Muscle layer of colon (tissue), 2 donors: ENCODE results near the gene TTLL6.
"Not testable (repeated sequence)": the region's sequence is repeated elsewhere in the genome, so short reads cannot be mapped to it uniquely, and the experiment has no call there.

ENCODE experiments used
- H3K27ac ChIP-seq: one replicate; pipeline ENCODE4 v1.7.0; 2013; ENCODE audit warnings: low read depth, mild to moderate bottlenecking, low read length, moderate library complexity
- H3K27me3 ChIP-seq, 2 donors: one replicate each; pipeline ENCODE4 v1.7.0; 2013; ENCODE audit warnings: low read length in 2 of 2, mild to moderate bottlenecking in 2 of 2; ENCODE audit not compliant: insufficient read depth in 2 of 2, control insufficient read depth in 1 of 2
- H3K36me3 ChIP-seq: one replicate; pipeline ENCODE4 v1.7.0; 2013; ENCODE audit warnings: mild to moderate bottlenecking, low read length; ENCODE audit not compliant: insufficient read depth
- H3K4me1 ChIP-seq: one replicate; pipeline ENCODE4 v1.7.0; 2013; ENCODE audit warnings: mild to moderate bottlenecking, low read length; ENCODE audit not compliant: insufficient read depth
- H3K4me3 ChIP-seq, 2 donors: one replicate each; pipeline ENCODE4 v1.7.0; 2013; ENCODE audit warnings: low read length in 2 of 2, low read depth in 1 of 2, mild to moderate bottlenecking in 1 of 2, moderate library complexity in 1 of 2
- H3K9ac ChIP-seq: one replicate; pipeline ENCODE4 v1.7.0; 2013; ENCODE audit warnings: low read length
- H3K9me3 ChIP-seq: one replicate; pipeline ENCODE4 v1.7.0; 2013; ENCODE audit warnings: mild to moderate bottlenecking, low read length
- donor health status: abdominal sarcoma.
- donor health status: Adenocarcinoma of cecum.

Gene TTLL6

GRCh38 chr17:48837458-48837857, 20.4 kb upstream of the TTLL6 start:
- peaks cover 32% of the 10 kb centered on the region for H3K4me1 ChIP-seq
- not testable (repeated sequence) for H3K27me3 ChIP-seq, H3K27ac ChIP-seq, H3K36me3 ChIP-seq, H3K4me3 ChIP-seq, H3K9ac ChIP-seq, H3K9me3 ChIP-seq

- peaks cover 3% of the 10 kb centered on the region for H3K36me3 ChIP-seq
- H3K4me1 ChIP-seq, result peaks cover 31% of the 10 kb centered on the region
- no peaks in the 10 kb centered on the region for H3K27me3 ChIP-seq
- no peak overlapping the region for H3K27ac ChIP-seq
- no peak overlapping the region for H3K9ac ChIP-seq
- no peaks in the 10 kb centered on the region for H3K9me3 ChIP-seq
- no peak overlapping the region for H3K4me3 ChIP-seq
Observed at GRCh38 chr17:48835971-48836370, 18.9 kb upstream of the TTLL6 start.

- Histone ChIP-seq H3K27ac (no peak overlapping the region), H3K4me1 (peaks cover 23% of the 10 kb centered on the region), H3K9ac (no peak overlapping the region), H3K36me3 (peaks cover 3% of the 10 kb centered on the region), H3K27me3 (no peaks in the 10 kb centered on the region), H3K4me3 (no peak overlapping the region), H3K9me3 (no peaks in the 10 kb centered on the region)
Observed at GRCh38 chr17:48834973-48835372, 17.9 kb upstream of the TTLL6 start.

GRCh38 chr17:48831549-48831883, 14.5 kb upstream of the TTLL6 start:
- Histone ChIP-seq H3K27me3 (no peaks in the 10 kb centered on the region), H3K36me3 (no peaks in the 10 kb centered on the region), H3K27ac (peak overlapping the region; percentile 97), H3K4me1 (peaks cover 20% of the 10 kb centered on the region), H3K9ac (peak overlapping the region; percentile 85), H3K4me3 (peak overlapping the region; percentile 94 to 99), H3K9me3 (no peaks in the 10 kb centered on the region)

GRCh38 chr17:48830840-48831548, 14.0 kb upstream of the TTLL6 start, which contains the start of gene CALCOCO2:
CALCOCO2 (plus strand) TSS chr17:48831035; CDS start chr17:48841708, 10,673 bp downstream.
- Histone ChIP-seq H3K27ac (peak within 1 kb of the TSS; percentile 97), H3K4me3 (peak within 1 kb of the TSS; percentile 94 to 99), H3K36me3 (no peaks in the 10 kb centered on the region), H3K9ac (peak within 1 kb of the TSS; percentile 85), H3K4me1 (peaks cover 20% of the 10 kb centered on the region), H3K9me3 (no peaks in the 10 kb centered on the region), H3K27me3 (no peaks in the 10 kb centered on the region)

- no peaks in the 10 kb centered on the region for H3K4me1 ChIP-seq
- H3K27me3 ChIP-seq, result no peaks in the 10 kb centered on the region
- H3K4me3 ChIP-seq, result no peak overlapping the region
- no peak overlapping the region for H3K27ac ChIP-seq
- no peaks in the 10 kb centered on the region for H3K9me3 ChIP-seq
- H3K36me3 ChIP-seq, result no peaks in the 10 kb centered on the region
- H3K9ac ChIP-seq, result no peak overlapping the region
Observed at GRCh38 chr17:48825446-48826381, 8.7 kb upstream of the TTLL6 start.

DNA sequence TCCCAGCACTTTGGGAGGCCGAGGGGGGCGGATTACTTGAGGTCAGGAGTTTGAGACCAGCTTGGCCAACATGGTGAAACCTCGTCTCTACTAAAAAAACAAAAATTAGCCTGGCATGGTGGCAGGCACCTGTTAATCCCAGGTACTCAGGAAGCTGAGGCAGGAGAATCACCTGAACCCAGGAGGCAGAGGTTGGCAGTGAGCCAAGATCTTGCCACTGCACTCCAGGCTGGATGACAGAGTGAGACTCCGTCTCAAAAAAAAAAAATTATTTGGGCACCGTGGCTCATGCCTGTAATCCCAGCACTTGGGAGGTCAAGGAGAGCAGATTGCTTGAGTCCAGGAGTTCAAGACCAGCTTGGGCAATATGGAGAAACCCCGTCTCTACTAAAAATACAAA, 3.9 kb upstream of the TTLL6 start:
- not testable (repeated sequence) for H3K27ac ChIP-seq, H3K4me1 ChIP-seq, H3K9me3 ChIP-seq, H3K4me3 ChIP-seq, H3K9ac ChIP-seq, H3K36me3 ChIP-seq
- peaks cover 9 to 15% of the 10 kb centered on the region in 2 donors for H3K27me3 ChIP-seq

- Histone ChIP-seq H3K36me3 (no peaks in the 10 kb centered on the region), H3K9me3 (no peaks in the 10 kb centered on the region), H3K27me3 (peaks cover 10 to 16% of the 10 kb centered on the region in 2 donors), H3K27ac (no peak overlapping the region), H3K9ac (no peak overlapping the region), H3K4me3 (no peak overlapping the region), H3K4me1 (peaks cover 7% of the 10 kb centered on the region)
Observed at GRCh38 chr17:48819466-48819865, 2.4 kb upstream of the TTLL6 start.

DNA sequence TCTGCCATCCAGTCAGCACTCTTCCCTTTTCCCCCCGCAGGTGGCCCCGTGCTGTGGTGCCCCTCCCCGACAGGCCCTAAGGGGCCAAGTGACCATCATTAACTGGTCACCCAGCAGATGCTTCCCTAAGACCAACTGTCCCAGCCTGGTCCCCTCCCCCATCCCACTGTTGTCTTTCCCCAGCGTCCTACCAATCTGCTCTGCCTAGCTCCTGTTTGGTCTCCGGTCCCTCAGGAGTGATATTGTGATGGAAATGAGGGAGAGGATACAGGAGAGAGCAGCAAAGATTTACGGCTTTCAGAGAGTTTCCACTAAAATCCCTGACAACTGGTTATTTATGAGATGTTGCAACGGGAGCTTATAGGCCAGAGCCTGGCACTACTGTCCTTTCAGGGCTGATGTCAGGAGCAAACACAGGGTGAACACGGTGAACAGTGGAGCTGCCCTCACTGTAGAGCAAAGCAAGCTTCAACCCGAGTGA, 1.4 kb upstream of the TTLL6 start:
- peaks cover 7% of the 10 kb centered on the region for H3K4me1 ChIP-seq
- H3K27ac ChIP-seq, result no peak overlapping the region
- H3K36me3 ChIP-seq, result no peaks in the 10 kb centered on the region
- H3K9ac ChIP-seq, result no peak overlapping the region
- no peaks in the 10 kb centered on the region for H3K9me3 ChIP-seq
- H3K27me3 ChIP-seq, result peaks cover 14 to 20% of the 10 kb centered on the region in 2 donors
- H3K4me3 ChIP-seq, result no peak overlapping the region

GRCh38 chr17:48816438-48816773, 623 bp downstream of the TTLL6 start:
- H3K4me1 ChIP-seq, result peaks cover 7% of the 10 kb centered on the region
- no peaks in the 10 kb centered on the region for H3K36me3 ChIP-seq
- H3K9me3 ChIP-seq, result no peaks in the 10 kb centered on the region
- no peak overlapping the region for H3K27ac ChIP-seq
- H3K27me3 ChIP-seq, result peaks cover 14 to 20% of the 10 kb centered on the region in 2 donors
- H3K9ac ChIP-seq, result no peak overlapping the region
- H3K4me3 ChIP-seq, result peak overlapping the region in 1 of 2 donors; percentile 28

DNA sequence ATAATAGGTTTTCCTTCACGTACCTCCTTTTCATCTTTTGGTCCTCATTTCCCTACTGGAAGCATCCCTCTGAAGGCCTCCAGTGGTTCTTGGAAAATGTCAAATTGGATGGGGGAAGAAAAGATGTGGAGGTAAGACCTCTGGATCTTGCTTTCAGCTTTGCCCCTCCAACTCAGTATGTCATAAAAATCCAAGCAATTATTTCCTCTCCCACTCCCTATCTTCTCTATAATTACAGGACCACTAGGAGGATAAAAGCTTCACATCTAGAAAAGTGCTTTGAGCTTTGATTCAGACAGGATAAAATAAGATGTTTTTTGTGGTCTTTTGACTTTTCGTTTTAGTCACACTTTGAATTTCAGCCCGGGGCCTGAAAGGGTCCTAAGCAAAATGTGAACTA, 1.7 kb downstream of the TTLL6 start:
- Histone ChIP-seq H3K9ac (no peak overlapping the region), H3K4me1 (peaks cover 7% of the 10 kb centered on the region), H3K27ac (no peak overlapping the region), H3K27me3 (peaks cover 14 to 20% of the 10 kb centered on the region in 2 donors), H3K9me3 (no peaks in the 10 kb centered on the region), H3K36me3 (no peaks in the 10 kb centered on the region), H3K4me3 (no peak overlapping the region)
